Measurements from ENCODE around the gene AUTS2. TPM values are rescaled to one million over a fixed set of nuclear protein-coding genes. Genes with fewer than 3 reads are reported as not detected.

The AUTS2 gene
- total and polyA plus RNA-seq, 2 donors (not counting 1 experiment from before 2014, with no cell fraction given) = 0.60 to 9.1 TPM

DNA sequence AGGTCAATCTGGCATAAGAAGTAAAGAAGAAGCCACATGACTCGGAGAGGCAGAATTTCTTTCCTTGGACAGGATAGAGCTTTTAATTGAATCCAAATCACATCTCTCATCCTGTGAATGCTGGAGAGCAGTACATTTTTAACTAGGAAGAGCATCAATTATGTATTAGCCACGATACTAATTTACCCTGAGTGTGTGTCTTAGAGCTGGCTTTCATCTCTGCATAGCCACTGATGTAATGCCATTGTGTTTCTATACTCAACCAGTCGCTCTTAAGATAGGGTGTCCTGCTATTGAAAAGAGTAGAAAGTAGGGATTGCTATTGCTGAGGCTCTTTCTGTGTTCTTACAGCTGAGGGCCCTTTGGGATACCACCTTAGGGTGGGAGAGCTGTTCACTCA, 280.3 kb downstream of the AUTS2 start:
- Histone ChIP-seq H3K27me3 (ENCODE audit: control insufficient read depth, insufficient read depth, low read length) (no peaks in the 10 kb centered on the region), H3K79me2 (ENCODE audit: control insufficient read depth, insufficient read depth, low read length) (no peaks in the 10 kb centered on the region), H4K20me1 (ENCODE audit: control insufficient read depth, extremely low read depth, insufficient read depth, low read length) (no peaks in the 10 kb centered on the region), H2AFZ (ENCODE audit: low read length) (no peak overlapping the region), H3K36me3 (ENCODE audit: control insufficient read depth, insufficient read depth, low read length) (no peaks in the 10 kb centered on the region), H3K4me1 (ENCODE audit: control insufficient read depth, extremely low read depth, insufficient read depth, low read length) (no peaks in the 10 kb centered on the region), H3K27ac (ENCODE audit: insufficient read depth, low read length) (no peak overlapping the region), H3K4me3 (replicated peaks in 1 of 4; ENCODE audit: control extremely low read depth in 1 of 4, insufficient read depth in 1 of 4, low read depth in 3 of 4, low read length in 4 of 4) (no peak overlapping the region), H3K4me2 (ENCODE audit: extremely low read depth, insufficient read depth, low read length) (no peak overlapping the region), H3K9me3 (ENCODE audit: control insufficient read depth, insufficient read depth, low read depth, low read length) (no peaks in the 10 kb centered on the region), H3K9ac (ENCODE audit: insufficient read depth, low read length) (no peak overlapping the region)
- TF ChIP-seq, protein P1, sequence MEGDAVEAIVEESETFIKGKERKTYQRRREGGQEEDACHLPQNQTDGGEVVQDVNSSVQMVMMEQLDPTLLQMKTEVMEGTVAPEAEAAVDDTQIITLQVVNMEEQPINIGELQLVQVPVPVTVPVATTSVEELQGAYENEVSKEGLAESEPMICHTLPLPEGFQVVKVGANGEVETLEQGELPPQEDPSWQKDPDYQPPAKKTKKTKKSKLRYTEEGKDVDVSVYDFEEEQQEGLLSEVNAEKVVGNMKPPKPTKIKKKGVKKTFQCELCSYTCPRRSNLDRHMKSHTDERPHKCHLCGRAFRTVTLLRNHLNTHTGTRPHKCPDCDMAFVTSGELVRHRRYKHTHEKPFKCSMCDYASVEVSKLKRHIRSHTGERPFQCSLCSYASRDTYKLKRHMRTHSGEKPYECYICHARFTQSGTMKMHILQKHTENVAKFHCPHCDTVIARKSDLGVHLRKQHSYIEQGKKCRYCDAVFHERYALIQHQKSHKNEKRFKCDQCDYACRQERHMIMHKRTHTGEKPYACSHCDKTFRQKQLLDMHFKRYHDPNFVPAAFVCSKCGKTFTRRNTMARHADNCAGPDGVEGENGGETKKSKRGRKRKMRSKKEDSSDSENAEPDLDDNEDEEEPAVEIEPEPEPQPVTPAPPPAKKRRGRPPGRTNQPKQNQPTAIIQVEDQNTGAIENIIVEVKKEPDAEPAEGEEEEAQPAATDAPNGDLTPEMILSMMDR (conservative IDR thresholded peaks at IDR 0.05 in 1 of 2, IDR thresholded peaks at IDR 0.05 in 1 of 2; ENCODE audit: low read depth in 1 of 2, low read length in 2 of 2) = no peak
- no peak for TF ChIP-seq EZH2 (IDR thresholded peaks at IDR 0.05; ENCODE audit: low read length, missing control alignments)
- no peak for DNase-seq (ENCODE audit: low read depth in 2 of 2)

DNA sequence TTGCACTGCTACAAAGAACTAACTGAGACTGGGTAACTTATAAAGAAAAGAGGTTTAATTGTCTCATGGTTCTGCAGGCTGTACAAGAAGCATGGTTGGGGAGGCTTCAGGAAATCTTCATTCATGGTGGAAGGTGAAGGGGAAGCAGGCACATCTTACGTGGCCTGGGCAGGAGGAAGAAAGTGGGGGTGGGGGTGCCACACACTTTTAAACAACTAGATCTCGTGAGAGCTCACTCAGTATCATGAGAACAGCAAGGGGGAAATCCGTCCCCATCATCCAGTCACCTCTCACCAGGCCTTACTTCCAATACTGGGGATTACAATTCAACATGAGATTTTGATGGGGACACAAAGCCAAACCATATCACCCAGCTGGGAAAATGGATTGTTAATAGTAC, 281.7 kb downstream of the AUTS2 start:
- Histone ChIP-seq H3K4me1 (ENCODE audit: control insufficient read depth, extremely low read depth, insufficient read depth, low read length) (no peaks in the 10 kb centered on the region), H3K4me2 (ENCODE audit: extremely low read depth, insufficient read depth, low read length) (no peak overlapping the region), H4K20me1 (ENCODE audit: control insufficient read depth, extremely low read depth, insufficient read depth, low read length) (no peaks in the 10 kb centered on the region), H3K9me3 (ENCODE audit: control insufficient read depth, insufficient read depth, low read depth, low read length) (no peaks in the 10 kb centered on the region), H3K9ac (ENCODE audit: insufficient read depth, low read length) (no peak overlapping the region), H3K79me2 (ENCODE audit: control insufficient read depth, insufficient read depth, low read length) (no peaks in the 10 kb centered on the region), H3K27me3 (ENCODE audit: control insufficient read depth, insufficient read depth, low read length) (no peaks in the 10 kb centered on the region), H3K27ac (ENCODE audit: insufficient read depth, low read length) (no peak overlapping the region), H2AFZ (ENCODE audit: low read length) (no peak overlapping the region), H3K4me3 (replicated peaks in 1 of 4; ENCODE audit: control extremely low read depth in 1 of 4, insufficient read depth in 1 of 4, low read depth in 3 of 4, low read length in 4 of 4) (no peak overlapping the region), H3K36me3 (ENCODE audit: control insufficient read depth, insufficient read depth, low read length) (no peaks in the 10 kb centered on the region)
- no peak for TF ChIP-seq EZH2 (IDR thresholded peaks at IDR 0.05; ENCODE audit: low read length, missing control alignments)
- TF ChIP-seq, protein P1 (conservative IDR thresholded peaks at IDR 0.05 in 1 of 2, IDR thresholded peaks at IDR 0.05 in 1 of 2; ENCODE audit: low read depth in 1 of 2, low read length in 2 of 2) = no peak
- no peak for DNase-seq (ENCODE audit: low read depth in 2 of 2)

DNA sequence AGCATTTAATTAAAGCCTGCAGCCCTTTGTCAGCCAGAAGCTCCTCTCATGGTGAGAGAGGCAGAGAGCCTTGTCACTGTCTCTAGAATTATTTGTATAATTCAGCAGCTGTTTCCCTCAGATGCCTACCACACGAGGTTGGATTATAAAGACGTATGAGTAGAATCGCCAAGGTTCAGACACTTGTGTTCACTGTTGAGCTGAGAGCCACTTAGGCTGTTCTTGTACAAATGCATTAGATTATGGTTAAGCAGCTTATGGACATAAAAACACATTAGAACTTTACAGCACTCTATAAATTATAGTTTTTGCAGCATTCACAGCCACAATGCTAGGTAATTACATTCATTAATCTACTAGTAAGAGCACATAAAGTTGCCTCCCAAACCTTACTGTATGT, 282.6 kb downstream of the AUTS2 start:
- Histone ChIP-seq H3K27me3 (ENCODE audit: control insufficient read depth, insufficient read depth, low read length) (no peaks in the 10 kb centered on the region), H3K4me3 (replicated peaks in 1 of 4; ENCODE audit: control extremely low read depth in 1 of 4, insufficient read depth in 1 of 4, low read depth in 3 of 4, low read length in 4 of 4) (no peak overlapping the region), H3K79me2 (ENCODE audit: control insufficient read depth, insufficient read depth, low read length) (no peaks in the 10 kb centered on the region), H2AFZ (ENCODE audit: low read length) (no peak overlapping the region), H3K9ac (ENCODE audit: insufficient read depth, low read length) (no peak overlapping the region), H3K4me2 (ENCODE audit: extremely low read depth, insufficient read depth, low read length) (no peak overlapping the region), H3K9me3 (ENCODE audit: control insufficient read depth, insufficient read depth, low read depth, low read length) (no peaks in the 10 kb centered on the region), H3K4me1 (ENCODE audit: control insufficient read depth, extremely low read depth, insufficient read depth, low read length) (no peaks in the 10 kb centered on the region), H3K36me3 (ENCODE audit: control insufficient read depth, insufficient read depth, low read length) (no peaks in the 10 kb centered on the region), H4K20me1 (ENCODE audit: control insufficient read depth, extremely low read depth, insufficient read depth, low read length) (no peaks in the 10 kb centered on the region), H3K27ac (ENCODE audit: insufficient read depth, low read length) (no peak overlapping the region)
- DNase-seq (ENCODE audit: low read depth in 2 of 2) = no peak
- TF ChIP-seq, protein P1 (conservative IDR thresholded peaks at IDR 0.05 in 1 of 2, IDR thresholded peaks at IDR 0.05 in 1 of 2; ENCODE audit: low read depth in 1 of 2, low read length in 2 of 2) = no peak
- TF ChIP-seq EZH2 (IDR thresholded peaks at IDR 0.05; ENCODE audit: low read length, missing control alignments) = no peak
